ENCODE measurements around the gene TBPL2.

DNA sequence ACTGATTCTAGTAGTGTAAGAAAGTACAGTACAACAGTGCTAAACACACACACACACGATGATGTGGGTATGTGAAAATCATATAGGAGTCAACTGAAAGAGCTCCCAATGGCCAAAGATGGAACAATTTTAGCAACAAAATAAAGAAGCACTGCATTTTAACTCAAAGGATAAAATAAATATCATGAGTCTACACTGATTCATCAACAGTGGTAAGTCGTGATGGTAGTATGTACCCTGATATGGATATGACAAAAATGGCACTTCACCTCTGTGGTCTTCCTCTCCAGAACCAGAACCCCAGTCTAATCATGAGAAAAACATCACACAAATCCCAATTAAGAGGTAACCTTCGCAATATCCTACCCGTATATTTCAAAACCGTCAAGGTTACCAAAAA, 41.4 kb upstream of the TBPL2 start:
- TF ChIP-seq RAD21 (IDR thresholded peaks at IDR 0.05): no peak
- TF ChIP-seq TAF1 (conservative IDR thresholded peaks at IDR 0.05): no peak
- TF ChIP-seq, protein P1, sequence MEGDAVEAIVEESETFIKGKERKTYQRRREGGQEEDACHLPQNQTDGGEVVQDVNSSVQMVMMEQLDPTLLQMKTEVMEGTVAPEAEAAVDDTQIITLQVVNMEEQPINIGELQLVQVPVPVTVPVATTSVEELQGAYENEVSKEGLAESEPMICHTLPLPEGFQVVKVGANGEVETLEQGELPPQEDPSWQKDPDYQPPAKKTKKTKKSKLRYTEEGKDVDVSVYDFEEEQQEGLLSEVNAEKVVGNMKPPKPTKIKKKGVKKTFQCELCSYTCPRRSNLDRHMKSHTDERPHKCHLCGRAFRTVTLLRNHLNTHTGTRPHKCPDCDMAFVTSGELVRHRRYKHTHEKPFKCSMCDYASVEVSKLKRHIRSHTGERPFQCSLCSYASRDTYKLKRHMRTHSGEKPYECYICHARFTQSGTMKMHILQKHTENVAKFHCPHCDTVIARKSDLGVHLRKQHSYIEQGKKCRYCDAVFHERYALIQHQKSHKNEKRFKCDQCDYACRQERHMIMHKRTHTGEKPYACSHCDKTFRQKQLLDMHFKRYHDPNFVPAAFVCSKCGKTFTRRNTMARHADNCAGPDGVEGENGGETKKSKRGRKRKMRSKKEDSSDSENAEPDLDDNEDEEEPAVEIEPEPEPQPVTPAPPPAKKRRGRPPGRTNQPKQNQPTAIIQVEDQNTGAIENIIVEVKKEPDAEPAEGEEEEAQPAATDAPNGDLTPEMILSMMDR (IDR thresholded peaks at IDR 0.05; ENCODE audit: low read depth, low read length, missing input control): no peak
- TF ChIP-seq, protein P2, sequence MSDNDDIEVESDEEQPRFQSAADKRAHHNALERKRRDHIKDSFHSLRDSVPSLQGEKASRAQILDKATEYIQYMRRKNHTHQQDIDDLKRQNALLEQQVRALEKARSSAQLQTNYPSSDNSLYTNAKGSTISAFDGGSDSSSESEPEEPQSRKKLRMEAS (IDR thresholded peaks at IDR 0.05): no peak
